ENCODE data around the gene LHFPL3. TPM values are rescaled to one million over a fixed set of nuclear protein-coding genes. Genes with fewer than 3 reads are reported as not detected.

Gene LHFPL3
- total RNA-seq, 1 experiment from 2014 or later, result not detected

GRCh38 chr7:104541897-104542296 is 213.5 kb downstream of the LHFPL3 start (continued):
- TF ChIP-seq REST (IDR thresholded peaks at IDR 0.05; ENCODE audit: low read depth), result no peak
- TF ChIP-seq YY1 (IDR thresholded peaks at IDR 0.05; ENCODE audit: extremely low read depth, insufficient replicate concordance, low read depth, low read length), result no peak
- TF ChIP-seq, protein P1, sequence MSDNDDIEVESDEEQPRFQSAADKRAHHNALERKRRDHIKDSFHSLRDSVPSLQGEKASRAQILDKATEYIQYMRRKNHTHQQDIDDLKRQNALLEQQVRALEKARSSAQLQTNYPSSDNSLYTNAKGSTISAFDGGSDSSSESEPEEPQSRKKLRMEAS (IDR thresholded peaks at IDR 0.05), result no peak

GRCh38 chr7:104548861-104549260 is 220.5 kb downstream of the LHFPL3 start:
- Histone ChIP-seq H3K9me3 (ENCODE audit: control insufficient read depth in 1 of 2, insufficient read depth in 1 of 2, low read depth in 1 of 2, low read length in 2 of 2) (no peaks in the 10 kb centered on the region), H3K9me2 (ENCODE audit: insufficient read depth) (no peaks in the 10 kb centered on the region), H3K9ac (ENCODE audit: low read length) (no peak overlapping the region), H4K20me1 (ENCODE audit: insufficient read depth) (no peaks in the 10 kb centered on the region), H3K4me2 (ENCODE audit: low read length) (no peak overlapping the region), H2AFZ (ENCODE audit: low read depth, low read length, poor library complexity, severe bottlenecking) (no peak overlapping the region), H3K36me3 (ENCODE audit: control insufficient read depth in 1 of 2, insufficient read depth in 2 of 2, low read length in 2 of 2) (no peaks in the 10 kb centered on the region), H3K27me3 (ENCODE audit: insufficient read depth, low read length) (no peaks in the 10 kb centered on the region), H3K79me2 (ENCODE audit: insufficient read depth, low read length) (no peaks in the 10 kb centered on the region), H3K27ac (ENCODE audit: low read depth, low read length) (no peak overlapping the region), H3K4me1 (ENCODE audit: control insufficient read depth in 1 of 2, insufficient read depth in 2 of 2, low read length in 2 of 2) (no peaks in the 10 kb centered on the region), H3K4me3 (replicated peaks in 1 of 2; ENCODE audit: low read depth in 1 of 2, low read length in 2 of 2) (no peak overlapping the region)
- peak; percentile 1 for DNase-seq (ENCODE audit: low read depth, low spot score)
- ChIA-PET RAD21 (ENCODE audit: low non-redundant PET in 1 of 2, low total read pairs in 2 of 2, uncharacterized antibody in 2 of 2, unreplicated experiment in 2 of 2) (no interaction called here), CTCF (no interaction called here), POLR2A (no interaction called here)
- intact Hi-C loops (cut with micrococcal nuclease), result no loop called here
- ATAC-seq, result no peak
- no peak for TF ChIP-seq TCF7L2 (IDR thresholded peaks at IDR 0.05; ENCODE audit: borderline replicate concordance, extremely low read depth, insufficient read depth, insufficient read length)
- no peak for TF ChIP-seq CBX3 (IDR thresholded peaks at IDR 0.05; ENCODE audit: low read depth)
- no peak for TF ChIP-seq ELF1 (IDR thresholded peaks at IDR 0.05; ENCODE audit: borderline replicate concordance, low read depth)
- no peak for TF ChIP-seq EGR1 (IDR thresholded peaks at IDR 0.05; ENCODE audit: low read depth)
- TF ChIP-seq FOSL1 (IDR thresholded peaks at IDR 0.05; ENCODE audit: low read depth), result no peak
- TF ChIP-seq, protein P2, sequence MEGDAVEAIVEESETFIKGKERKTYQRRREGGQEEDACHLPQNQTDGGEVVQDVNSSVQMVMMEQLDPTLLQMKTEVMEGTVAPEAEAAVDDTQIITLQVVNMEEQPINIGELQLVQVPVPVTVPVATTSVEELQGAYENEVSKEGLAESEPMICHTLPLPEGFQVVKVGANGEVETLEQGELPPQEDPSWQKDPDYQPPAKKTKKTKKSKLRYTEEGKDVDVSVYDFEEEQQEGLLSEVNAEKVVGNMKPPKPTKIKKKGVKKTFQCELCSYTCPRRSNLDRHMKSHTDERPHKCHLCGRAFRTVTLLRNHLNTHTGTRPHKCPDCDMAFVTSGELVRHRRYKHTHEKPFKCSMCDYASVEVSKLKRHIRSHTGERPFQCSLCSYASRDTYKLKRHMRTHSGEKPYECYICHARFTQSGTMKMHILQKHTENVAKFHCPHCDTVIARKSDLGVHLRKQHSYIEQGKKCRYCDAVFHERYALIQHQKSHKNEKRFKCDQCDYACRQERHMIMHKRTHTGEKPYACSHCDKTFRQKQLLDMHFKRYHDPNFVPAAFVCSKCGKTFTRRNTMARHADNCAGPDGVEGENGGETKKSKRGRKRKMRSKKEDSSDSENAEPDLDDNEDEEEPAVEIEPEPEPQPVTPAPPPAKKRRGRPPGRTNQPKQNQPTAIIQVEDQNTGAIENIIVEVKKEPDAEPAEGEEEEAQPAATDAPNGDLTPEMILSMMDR (IDR thresholded peaks at IDR 0.05 in 2 of 3, conservative IDR thresholded peaks at IDR 0.05 in 1 of 3; ENCODE audit: borderline replicate concordance in 1 of 3, insufficient read depth in 1 of 3, low read depth in 2 of 3, low read length in 2 of 3), result peak in 1 of 3 experiments; percentile 36; a peak in 2 of 6 replicates
- TF ChIP-seq REST (IDR thresholded peaks at IDR 0.05; ENCODE audit: low read depth), result no peak
- TF ChIP-seq RAD21 (IDR thresholded peaks at IDR 0.05; ENCODE audit: low read depth), result peak; percentile 39
- BruUV-seq (replicated peaks), result no TSS peak
